ENCODE data around the gene SIMC1. TPM values are rescaled to one million over a fixed set of nuclear protein-coding genes. Genes with fewer than 3 reads are reported as not detected.
A peak's percentile ranks its signal among the peaks of the same experiment; 100 is the strongest.

Gene SIMC1
- total RNA-seq, 1 experiment from 2014 or later, result 31.5 TPM

DNA sequence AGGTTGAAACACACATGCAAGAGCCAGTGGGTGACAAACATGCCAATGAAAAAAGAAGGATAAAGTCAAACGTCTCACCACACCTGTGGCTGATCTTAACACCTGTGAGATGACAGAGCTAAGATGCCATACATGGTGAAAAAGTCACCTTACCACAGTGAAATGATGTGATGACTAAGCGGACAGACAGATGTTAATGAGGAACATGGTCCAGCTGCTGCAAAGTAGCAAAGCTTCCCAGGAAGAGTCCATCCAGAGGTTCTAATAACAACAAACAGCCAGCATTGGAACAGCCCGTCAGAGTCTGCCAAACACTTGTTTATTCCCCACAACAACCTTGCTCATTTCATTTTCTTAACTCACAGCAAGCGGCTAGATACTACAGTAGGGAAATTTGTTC is 121.4 kb downstream of the SIMC1 start:
- H3K27me3 ChIP-seq, result no peaks in the 10 kb centered on the region
- H3K9me3 ChIP-seq (replicated peaks), result no peaks in the 10 kb centered on the region
- DNase-seq, result no peak
- H3K36me3 ChIP-seq, result peaks cover 25% of the 10 kb centered on the region
- H3K27ac ChIP-seq, result no peak overlapping the region
- H3K4me1 ChIP-seq, result peaks cover 3% of the 10 kb centered on the region; the same call in 1 of the 2 replicates
- no peak overlapping the region for H3K4me3 ChIP-seq

DNA sequence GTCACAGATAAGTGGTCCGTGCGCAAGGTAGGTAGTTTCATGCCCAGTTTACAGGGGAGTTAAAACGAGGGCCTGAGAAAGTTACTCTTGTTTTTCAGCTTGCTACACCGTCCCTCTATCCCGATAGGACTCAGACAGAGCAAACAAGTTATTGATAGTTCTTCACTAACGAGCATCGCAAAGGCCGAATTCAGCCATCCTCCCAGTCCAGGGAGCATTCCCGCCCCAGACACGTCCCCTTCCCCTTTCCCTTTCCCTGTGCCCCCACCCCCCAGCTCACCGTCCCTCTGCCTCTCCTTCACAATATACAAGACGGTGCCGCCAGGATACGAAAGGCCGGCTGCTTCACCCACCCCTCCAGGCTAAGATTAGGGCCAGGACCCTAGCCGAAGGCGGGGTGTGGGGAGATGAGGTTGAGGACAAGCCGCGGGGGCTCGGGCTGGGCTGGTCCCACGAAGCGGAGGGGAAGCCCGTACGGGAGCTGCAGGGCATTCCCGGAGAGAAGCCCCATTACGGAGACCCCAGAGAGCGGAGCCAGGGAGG is 122.7 kb downstream of the SIMC1 start:
- DNase-seq, result peak in 1 of 2 experiments; percentile 20
- peak overlapping the region; percentile 91 for H3K4me3 ChIP-seq
- peaks cover 23% of the 10 kb centered on the region for H3K36me3 ChIP-seq
- no peaks in the 10 kb centered on the region for H3K9me3 ChIP-seq (replicated peaks)
- peak overlapping the region; percentile 56 for H3K27ac ChIP-seq
- no peaks in the 10 kb centered on the region for H3K27me3 ChIP-seq
- H3K4me1 ChIP-seq, result peaks cover 3% of the 10 kb centered on the region; the same call in 1 of the 2 replicates

DNA sequence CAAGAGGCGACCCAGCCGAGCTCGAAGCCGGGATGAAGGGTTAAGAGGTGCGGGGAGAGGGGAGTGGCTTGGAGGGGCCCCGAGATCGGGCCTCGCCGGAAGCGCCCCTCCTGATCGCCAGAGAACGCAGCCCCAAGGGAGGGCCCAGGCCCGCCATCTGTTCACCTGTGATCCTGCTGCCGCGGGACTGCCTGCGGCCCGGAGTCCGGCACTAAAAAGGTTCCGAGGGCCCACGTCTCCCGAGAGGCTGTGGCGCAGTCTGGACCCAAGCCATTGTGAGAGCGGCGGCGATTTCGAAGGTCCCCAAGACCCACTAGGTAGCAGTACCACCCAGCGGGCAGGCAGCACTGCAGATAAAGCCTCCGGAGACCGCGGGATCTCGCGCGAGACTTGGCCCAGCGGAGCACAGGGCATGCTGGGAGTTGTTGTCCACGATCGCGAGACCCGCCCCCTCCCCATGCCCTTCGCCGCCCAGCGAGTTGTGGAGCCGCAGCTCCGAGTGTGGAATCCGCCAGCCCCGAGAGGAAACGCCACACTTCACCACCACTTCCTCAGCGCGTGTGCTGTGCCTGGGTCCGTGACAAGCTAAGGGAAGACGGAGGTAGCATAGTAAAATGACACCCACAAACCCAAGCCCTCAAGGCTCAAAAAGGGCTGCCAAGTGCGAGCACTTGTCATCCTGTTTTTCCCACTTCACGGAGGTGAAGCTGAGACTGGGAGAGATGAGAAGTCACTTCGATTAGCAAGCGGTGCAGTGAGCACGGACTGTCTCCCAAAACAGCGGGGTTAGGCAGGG is 123.4 kb downstream of the SIMC1 start, which contains the start of gene KIAA1191:
KIAA1191 (minus strand) TSS at position 328 of the 796 bp plus-strand sequence. CDS start 2,256 bp downstream, outside the sequence.
- Histone ChIP-seq H3K9me3 (replicated peaks) (no peaks in the 10 kb centered on the region), H3K27me3 (no peaks in the 10 kb centered on the region), H3K27ac (peak within 1 kb of the TSS; percentile 56), H3K36me3 (peaks cover 21% of the 10 kb centered on the region), H3K4me1 (no peaks in the 10 kb centered on the region; the same call in 1 of the 2 replicates), H3K4me3 (peak within 1 kb of the TSS; percentile 91)
- DNase-seq, result peak; percentile 92 to 93

DNA sequence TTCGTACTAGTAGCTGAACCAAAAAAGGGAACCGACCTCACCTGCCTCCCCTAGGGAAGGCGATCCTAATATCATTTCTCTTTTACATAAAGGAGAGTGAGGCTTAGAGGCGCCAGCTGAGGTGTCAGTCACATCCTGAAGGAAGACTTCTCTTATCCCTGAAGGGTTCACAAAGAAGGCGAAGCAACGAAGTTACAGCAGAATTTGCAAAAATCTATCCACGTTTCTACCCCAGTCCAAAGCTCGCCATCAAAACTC is 123.9 kb downstream of the SIMC1 start:
- Histone ChIP-seq H3K27me3 (no peaks in the 10 kb centered on the region), H3K27ac (no peak overlapping the region), H3K4me1 (no peaks in the 10 kb centered on the region; the same call in 1 of the 2 replicates), H3K4me3 (peak overlapping the region; percentile 91), H3K9me3 (replicated peaks) (no peaks in the 10 kb centered on the region), H3K36me3 (peaks cover 17% of the 10 kb centered on the region)
- DNase-seq, result no peak

DNA sequence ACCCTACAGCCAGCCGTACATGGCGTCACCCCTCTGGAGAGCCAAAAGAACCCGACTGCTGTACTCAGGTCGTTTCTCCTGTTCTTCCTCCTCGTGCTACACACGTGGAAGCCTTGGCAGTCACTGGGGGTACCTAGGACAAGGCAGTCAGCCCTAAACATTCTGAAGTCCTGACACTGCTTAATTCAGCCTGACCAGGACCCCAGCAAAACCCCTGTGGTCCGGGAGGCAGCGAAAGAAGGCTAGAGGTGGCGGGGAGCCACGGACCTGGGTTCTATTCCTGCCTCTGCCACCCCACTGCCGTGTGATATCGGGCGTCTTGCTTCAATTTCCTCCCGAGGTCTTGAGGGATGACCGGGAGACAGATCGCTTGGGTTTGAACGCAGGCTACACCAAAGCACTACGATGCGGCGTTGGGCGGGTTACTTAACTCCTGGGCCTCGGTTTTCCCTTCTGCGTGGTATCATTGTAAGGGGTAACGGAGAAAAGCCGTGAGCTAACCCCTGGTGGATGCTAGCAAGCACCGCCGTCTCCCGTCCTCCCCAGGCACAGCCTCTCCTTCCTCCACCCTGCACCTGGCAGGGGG is 126.6 kb downstream of the SIMC1 start:
- Histone ChIP-seq H3K9me3 (replicated peaks) (no peaks in the 10 kb centered on the region), H3K4me3 (peak overlapping the region; percentile 69), H3K27me3 (no peaks in the 10 kb centered on the region), H3K36me3 (no peaks in the 10 kb centered on the region), H3K27ac (no peak overlapping the region), H3K4me1 (no peaks in the 10 kb centered on the region; the same call in 1 of the 2 replicates)
- no peak for DNase-seq

DNA sequence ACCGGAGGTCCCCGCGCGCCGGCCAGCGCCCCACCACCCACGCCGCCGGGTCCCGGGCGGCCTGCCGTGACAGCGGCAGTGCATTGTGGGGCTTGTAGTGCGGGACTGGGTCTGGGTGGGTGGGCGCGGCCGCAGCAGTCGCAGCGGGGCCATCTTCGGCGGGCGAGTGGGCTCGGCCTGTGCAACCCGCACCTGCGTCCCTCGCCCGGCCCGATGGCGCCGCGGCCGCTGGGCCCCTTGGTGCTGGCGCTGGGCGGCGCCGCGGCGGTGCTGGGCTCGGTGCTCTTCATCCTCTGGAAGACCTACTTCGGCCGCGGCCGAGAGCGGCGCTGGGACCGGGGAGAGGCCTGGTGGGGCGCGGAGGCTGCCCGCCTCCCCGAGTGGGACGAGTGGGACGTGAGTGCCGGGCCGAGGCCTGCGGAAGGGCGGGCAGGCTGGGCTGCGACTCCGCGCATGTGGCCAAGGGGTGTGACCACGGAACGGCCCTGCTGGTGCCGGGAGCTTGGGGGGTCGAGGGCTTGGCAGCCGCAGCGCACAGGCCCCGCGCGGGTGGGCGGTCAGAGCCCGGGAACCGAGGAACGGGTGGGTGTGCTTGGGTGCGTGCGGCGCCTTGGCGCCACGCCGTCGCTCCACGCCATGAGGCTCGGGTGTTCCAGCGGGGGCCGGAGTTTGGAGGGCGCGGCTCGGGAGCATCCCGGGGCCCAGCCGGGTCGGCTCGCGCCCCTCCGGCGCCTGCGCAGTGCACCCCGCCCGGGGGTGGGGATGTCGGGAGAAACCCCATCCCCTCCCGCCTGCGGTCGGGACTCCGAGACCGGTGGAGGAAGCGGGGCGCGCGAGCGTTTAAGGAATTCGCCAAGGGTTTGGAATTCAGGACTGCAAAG is 127.4 kb downstream of the SIMC1 start, which contains the start of gene ARL10:
ARL10 (plus strand) TSS at position 137 of the 881 bp plus-strand sequence; CDS start at position 214, 77 bp downstream.
- no peaks in the 10 kb centered on the region for H3K36me3 ChIP-seq
- no peak within 1 kb of the TSS; the same call in 1 of the 2 replicates for H3K27ac ChIP-seq
- peak within 1 kb of the TSS; percentile 69 for H3K4me3 ChIP-seq
- H3K4me1 ChIP-seq, result no peaks in the 10 kb centered on the region; the same call in 1 of the 2 replicates
- DNase-seq, result peak; percentile 52 to 59
- no peaks in the 10 kb centered on the region for H3K9me3 ChIP-seq (replicated peaks)
- no peaks in the 10 kb centered on the region for H3K27me3 ChIP-seq

DNA sequence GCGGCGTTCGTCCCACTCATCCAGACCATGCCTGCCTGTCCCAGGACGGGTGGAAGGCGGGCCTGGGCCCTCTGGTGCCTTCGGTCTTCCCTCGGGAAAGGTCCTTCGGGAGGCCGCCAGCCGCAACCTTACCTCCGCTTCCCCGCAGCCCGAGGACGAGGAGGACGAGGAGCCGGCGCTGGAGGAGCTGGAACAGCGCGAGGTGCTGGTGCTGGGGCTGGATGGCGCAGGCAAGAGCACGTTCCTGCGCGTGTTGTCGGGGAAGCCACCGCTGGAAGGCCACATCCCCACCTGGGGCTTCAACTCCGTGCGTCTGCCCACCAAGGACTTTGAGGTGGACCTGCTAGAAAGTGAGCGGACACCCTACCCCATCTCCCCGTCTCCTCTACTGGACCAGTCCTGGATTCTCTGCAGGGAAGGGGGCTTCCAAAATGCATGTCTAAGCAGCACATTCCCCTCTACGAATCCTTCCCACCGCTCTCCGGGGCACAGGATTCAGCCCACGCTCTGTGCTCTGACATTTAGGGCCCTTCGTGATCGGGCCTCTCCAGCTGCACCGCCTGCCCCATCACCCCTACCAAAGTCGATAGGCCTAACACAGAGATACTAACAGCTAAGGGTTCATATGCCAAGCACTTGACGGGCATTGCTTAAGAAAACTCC is 128.1 kb downstream of the SIMC1 start:
- Histone ChIP-seq H3K36me3 (no peaks in the 10 kb centered on the region), H3K27me3 (no peaks in the 10 kb centered on the region), H3K4me1 (no peaks in the 10 kb centered on the region; the same call in 1 of the 2 replicates), H3K27ac (no peak overlapping the region; the same call in 1 of the 2 replicates), H3K4me3 (peak overlapping the region; percentile 69), H3K9me3 (replicated peaks) (no peaks in the 10 kb centered on the region)
- DNase-seq, result no peak

DNA sequence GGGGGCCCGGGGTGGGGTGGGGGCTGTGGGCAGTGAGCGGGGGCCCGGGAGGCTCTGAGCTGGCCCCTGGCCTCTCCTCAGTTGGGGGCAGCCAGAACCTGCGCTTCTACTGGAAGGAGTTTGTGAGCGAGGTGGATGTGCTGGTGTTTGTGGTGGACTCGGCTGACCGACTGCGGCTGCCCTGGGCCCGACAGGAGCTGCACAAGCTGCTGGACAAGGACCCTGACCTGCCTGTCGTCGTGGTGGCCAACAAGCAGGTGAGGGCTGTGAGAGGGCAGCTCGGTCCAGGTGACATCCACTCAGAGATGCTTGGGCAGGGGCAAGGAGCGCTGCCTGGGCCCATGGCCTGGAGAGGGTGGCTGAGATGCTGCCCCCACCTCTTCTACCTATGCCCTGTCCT is 130.5 kb downstream of the SIMC1 start:
- Histone ChIP-seq H3K27me3 (no peaks in the 10 kb centered on the region), H3K27ac (no peak overlapping the region), H3K9me3 (replicated peaks) (no peaks in the 10 kb centered on the region), H3K36me3 (no peaks in the 10 kb centered on the region), H3K4me3 (no peak overlapping the region), H3K4me1 (no peaks in the 10 kb centered on the region)
- DNase-seq, result no peak

DNA sequence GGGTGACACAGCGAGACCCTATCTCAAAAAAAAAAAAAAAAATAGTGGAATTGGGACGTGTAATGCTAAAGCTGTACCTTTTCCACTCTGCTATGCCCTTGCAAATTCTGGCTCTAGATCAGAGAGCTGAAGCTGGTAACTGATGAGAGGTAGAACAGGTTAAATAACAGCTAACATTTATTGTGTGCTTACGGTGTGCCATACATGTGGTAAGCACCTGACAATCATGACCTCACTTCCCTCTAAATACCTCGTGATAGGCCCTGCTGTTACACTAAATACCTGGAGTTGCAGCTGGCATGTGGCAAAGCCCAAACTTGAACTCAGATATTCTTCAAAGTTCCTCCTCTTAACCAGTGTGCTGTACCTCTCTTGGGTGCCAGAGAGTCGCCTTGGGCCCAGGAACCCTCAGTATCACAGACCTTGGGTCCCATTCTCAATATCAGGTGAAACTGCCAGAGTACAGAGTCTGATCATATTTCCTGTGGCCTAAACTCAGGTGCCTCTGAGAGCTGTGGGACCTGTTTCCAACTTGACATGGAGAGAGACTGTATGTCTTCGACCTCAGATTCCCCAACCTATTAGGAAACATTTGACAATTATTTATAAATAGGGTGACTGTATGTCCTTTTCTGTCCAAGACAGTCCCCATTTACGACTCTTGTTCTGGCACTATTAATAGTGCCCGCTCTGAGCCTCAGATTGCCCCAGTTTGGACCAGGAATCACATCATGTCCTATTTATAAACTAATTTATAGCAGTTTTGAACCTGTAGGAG is 131.9 kb downstream of the SIMC1 start:
- Histone ChIP-seq H3K36me3 (no peaks in the 10 kb centered on the region), H3K9me3 (replicated peaks) (no peaks in the 10 kb centered on the region), H3K4me3 (no peak overlapping the region), H3K27me3 (no peaks in the 10 kb centered on the region), H3K27ac (no peak overlapping the region), H3K4me1 (no peaks in the 10 kb centered on the region)
- DNase-seq, result no peak

DNA sequence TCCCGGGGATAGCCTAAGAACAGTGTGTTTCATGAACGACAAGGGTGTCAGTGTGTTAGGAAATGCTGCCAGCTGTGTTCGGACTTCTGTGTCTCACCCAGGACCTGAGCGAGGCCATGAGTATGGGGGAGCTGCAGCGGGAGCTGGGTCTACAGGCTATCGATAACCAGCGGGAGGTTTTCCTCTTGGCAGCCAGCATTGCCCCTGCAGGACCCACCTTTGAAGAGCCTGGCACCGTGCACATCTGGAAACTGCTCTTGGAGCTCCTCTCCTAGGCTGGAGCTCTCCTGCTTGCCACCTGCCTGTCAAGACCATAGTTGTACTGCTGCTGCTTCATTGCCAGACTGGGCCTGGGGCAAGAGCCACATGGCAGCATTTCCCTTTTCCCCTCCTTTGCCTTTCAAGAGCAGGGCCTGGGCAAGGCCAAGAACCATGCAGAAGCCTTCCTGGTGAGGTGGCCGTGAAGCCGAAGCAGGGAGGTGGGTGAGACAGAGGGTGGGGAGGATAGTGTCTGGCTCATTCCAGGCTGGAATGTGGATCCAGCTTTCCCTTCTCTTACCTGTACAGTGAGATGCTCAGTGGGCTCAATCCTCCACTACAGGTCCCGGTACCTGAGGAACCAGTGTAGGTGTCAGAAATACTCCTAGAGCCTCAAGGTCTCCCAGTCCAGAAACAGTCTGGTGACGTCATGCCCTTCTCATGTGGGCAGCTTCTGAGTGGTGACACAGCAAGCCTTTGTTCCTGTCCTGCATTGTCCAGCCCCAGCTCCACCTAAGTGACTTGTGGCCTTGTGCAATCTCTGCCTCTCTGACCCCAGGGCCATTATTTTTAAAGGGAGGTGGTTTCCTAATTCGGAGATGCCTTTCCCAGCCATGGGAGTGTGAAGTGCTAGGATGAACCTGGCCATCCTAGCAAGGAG is 133.7 kb downstream of the SIMC1 start:
- no peaks in the 10 kb centered on the region for H3K9me3 ChIP-seq (replicated peaks)
- H3K36me3 ChIP-seq, result no peaks in the 10 kb centered on the region
- no peak overlapping the region for H3K27ac ChIP-seq
- H3K27me3 ChIP-seq, result no peaks in the 10 kb centered on the region
- H3K4me1 ChIP-seq, result no peaks in the 10 kb centered on the region
- no peak overlapping the region for H3K4me3 ChIP-seq
- DNase-seq, result no peak

DNA sequence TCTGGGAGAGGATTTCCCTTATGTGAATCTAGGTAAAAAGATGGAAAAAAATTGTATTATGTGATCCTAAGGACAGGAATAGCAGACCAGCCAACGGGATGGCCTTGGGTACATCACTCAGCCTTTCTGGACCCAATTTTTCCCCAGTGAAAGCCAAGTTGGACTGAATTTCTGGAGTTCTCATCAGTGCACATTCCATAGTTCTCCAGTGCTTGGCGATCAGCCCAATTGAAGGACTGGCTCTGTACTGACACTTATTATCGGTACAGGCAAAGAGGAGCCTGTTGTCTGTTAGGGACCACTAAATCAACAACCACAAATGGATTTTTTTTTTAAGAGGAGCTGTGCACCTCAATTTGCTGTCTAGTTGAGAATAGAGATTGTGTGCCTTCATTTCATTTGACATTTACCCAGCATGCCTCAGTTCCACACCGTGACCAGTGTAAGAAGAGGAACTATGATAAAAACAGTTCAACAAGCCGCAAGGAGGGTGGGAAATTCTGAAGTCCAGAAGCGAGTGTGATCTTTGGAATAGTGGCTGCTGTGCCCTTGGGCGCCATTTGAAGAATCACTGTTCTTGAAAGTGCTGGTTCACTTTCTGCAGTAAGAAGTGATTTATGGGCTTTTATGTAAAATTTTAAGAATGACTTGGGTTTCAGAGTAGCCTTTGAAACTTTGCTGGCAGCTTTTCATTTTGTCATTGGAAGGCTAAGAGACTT is 135.0 kb downstream of the SIMC1 start:
- no peak for DNase-seq
- no peaks in the 10 kb centered on the region for H3K36me3 ChIP-seq
- no peaks in the 10 kb centered on the region for H3K9me3 ChIP-seq (replicated peaks)
- H3K27ac ChIP-seq, result no peak overlapping the region
- no peaks in the 10 kb centered on the region for H3K27me3 ChIP-seq
- no peak overlapping the region for H3K4me3 ChIP-seq
- H3K4me1 ChIP-seq, result no peaks in the 10 kb centered on the region

DNA sequence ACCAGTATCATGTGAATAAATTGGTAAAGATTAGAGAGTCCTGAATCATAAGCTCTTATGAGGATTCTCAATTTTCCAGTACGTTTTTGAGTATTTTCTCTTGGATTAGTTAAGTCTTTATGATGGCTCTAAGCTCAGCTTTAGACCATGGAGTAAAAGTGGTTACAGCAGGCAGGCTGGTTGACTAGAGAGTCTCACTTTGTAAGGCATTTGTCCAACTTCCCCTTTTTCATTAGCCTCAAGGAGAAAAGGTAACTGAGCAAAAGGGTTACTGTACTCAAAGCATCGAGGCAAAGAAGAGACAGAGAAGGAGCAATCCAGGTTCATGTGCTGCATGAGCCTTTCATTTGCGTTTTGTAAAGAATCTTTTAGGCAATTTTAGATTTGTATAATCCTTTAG is 141.7 kb downstream of the SIMC1 start:
- no peaks in the 10 kb centered on the region for H3K27me3 ChIP-seq
- no peak overlapping the region for H3K4me3 ChIP-seq
- H3K4me1 ChIP-seq, result no peaks in the 10 kb centered on the region
- H3K27ac ChIP-seq, result no peak overlapping the region
- peaks cover 36% of the 10 kb centered on the region for H3K36me3 ChIP-seq
- H3K9me3 ChIP-seq (replicated peaks), result no peaks in the 10 kb centered on the region
- no peak for DNase-seq
